Pancreas (tissue), 10 donors: Measurements from ENCODE around the gene BOLL. TPM values are rescaled to one million over a fixed set of nuclear protein-coding genes. Genes with fewer than 3 reads are reported as not detected.

Source experiments
- ATAC-seq, 4 donors: fragments of 200-7000 bp; cut with Tn5 transposase; one replicate each; pipeline versions ENCODE4 v1.8.0 to v1.9.1; 2020; ENCODE audit warnings: mild to moderate bottlenecking in 4 of 4, moderate library complexity in 4 of 4
- DNase-seq, 6 donors: peaks; one replicate each; pipeline ENCODE4 v3.0.0-alpha.2; 2020
- FAIRE-seq: peaks from 2 replicates; lab custom pipeline; 2012; peaks lifted over from hg19 to GRCh38; lab: Jason Lieb, UNC
- H3K27ac ChIP-seq, 4 donors: fragments of 200-600 bp; sonication (generic); 1 replicate in 3 of 4; 2 replicates in 1 of 4; pipeline versions ENCODE4 v1.5.0 to v1.8.0; 2020
- H3K27me3 ChIP-seq, 4 donors: fragments of 200-600 bp; one replicate each; pipeline ENCODE4 v1.8.0; 2021
- H3K36me3 ChIP-seq, 3 donors: fragments of 200-600 bp; sonication (generic) in 1 of 3; one replicate each; pipeline versions ENCODE4 v1.5.0 to v1.8.0; 2020 to 2021
- H3K4me1 ChIP-seq, 3 donors: fragments of 200-600 bp; one replicate each; pipeline ENCODE4 v1.8.0; 2021
- H3K4me3 ChIP-seq, 4 donors: fragments of 200-600 bp; sonication (generic) in 2 of 4; one replicate each; pipeline versions ENCODE4 v1.5.0 to v1.8.0; 2020 to 2021
- H3K9me3 ChIP-seq, 4 donors: fragments of 200-600 bp; one replicate each; pipeline ENCODE4 v1.8.0; 2021
- CTCF ChIP-seq, 4 donors: fragments of 200-600 bp; sonication (generic) in 3 of 4; IDR thresholded peaks; one replicate each; pipeline versions ENCODE4 v1.5.0 to v1.8.0; 2021; ENCODE audit warnings: antibody characterized with exemption in 4 of 4
- WGBS, 2 donors: extraction: QIAGEN DNeasy Blood & Tissue Kit; methylation state at CpG; one replicate each; pipeline ENCODE4 v1.1.7; 2013; 5-methylcytosine and 5-hydroxymethylcytosine counted together
- intact Hi-C, 3 donors: fragments of 100-400 bp; cut with DNase I; formaldehyde crosslinking; loops; one replicate each; pipeline versions ENCODE4 v1.11.1 to v1.14.2; 2022
- polyA plus RNA-seq, 2 donors: library from polyadenylated mRNA; stranded (reverse); fragments of 200-250 nt; gene quantifications; one replicate each; pipeline ENCODE4 v1.2.3, GENCODE V29; 2013
- total RNA-seq, 6 donors: library from RNA; stranded (reverse); fragmentation: NEBNext Ultra II Directional in 4 of 6; extraction: Animal tissue kit (Norgen Biotek cat#: 25700) in 4 of 6; gene quantifications; one replicate each; pipeline versions ENCODE4 v1.2.1 to v1.2.4, GENCODE V29; 2021 to 2023
- donor health status: healthy with polysubstance abuse.
- donor health status: DM: no; HTN: no; CAD: no; lungs with moderate emphysema.
- donor health status: DM: no; HTN: no; CAD: no.
- donor health status: control.
- donor health status: control.
- donor health status: Bipolar disorder and iron deficiency.
- donor health status: DM: yes; HTN: yes; CAD: no.
- donor health status: DM: no; HTN: no; CAD: no.
- donor health status: DM: no; HTN: no; CAD: no.
- donor health status: DM: yes; HTN: yes; CAD: no.

The BOLL gene
- total and polyA plus RNA-seq, 8 donors: not detected

- Histone ChIP-seq H3K4me3 (no peak overlapping the region), H3K27ac (no peak overlapping the region), H3K9me3 (no peaks in the 10 kb centered on the region), H3K4me1 (peaks cover 0 to 1% (median under 1%) of the 10 kb centered on the region in 3 donors), H3K36me3 (no peaks in the 10 kb centered on the region), H3K27me3 (no peaks in the 10 kb centered on the region)
- intact Hi-C loops: no loop called here
- no peak for ATAC-seq
- TF ChIP-seq CTCF (IDR thresholded peaks at IDR 0.05): no peak
- FAIRE-seq: no peak
- WGBS, 2 donors: 88 to 93% methylated on average over 5 of the region's 5 CpGs
- DNase-seq: no peak
These were observed 23.9 kb upstream of the BOLL start for GRCh38 chr2:197809064-197809463.

- no peaks in the 10 kb centered on the region for H3K36me3 ChIP-seq
- FAIRE-seq: no peak
- peaks cover 0 to 5% (median 4%) of the 10 kb centered on the region in 3 donors for H3K4me1 ChIP-seq
- no peak for DNase-seq
- TF ChIP-seq CTCF (IDR thresholded peaks at IDR 0.05): no peak
- no peak overlapping the region for H3K27ac ChIP-seq
- intact Hi-C loops: no loop called here
- peak overlapping the region in 2 of 4 donors; percentile 74 to 75 for H3K4me3 ChIP-seq
- WGBS, 2 donors: 28 to 42% methylated on average over 11 of the region's 11 CpGs
- no peaks in the 10 kb centered on the region for H3K27me3 ChIP-seq
- no peaks in the 10 kb centered on the region for H3K9me3 ChIP-seq
- ATAC-seq: no peak
These were observed 20.9 kb upstream of the BOLL start for GRCh38 chr2:197805715-197806633.

- FAIRE-seq: no peak
- H3K4me3 ChIP-seq: peak overlapping the region; percentile 49 to 75 (median 70)
- no peak for TF ChIP-seq CTCF (IDR thresholded peaks at IDR 0.05)
- DNase-seq: peak in 3 of 6 donors; percentile 11 to 73 (median 67)
- H3K9me3 ChIP-seq: no peaks in the 10 kb centered on the region
- no peaks in the 10 kb centered on the region for H3K27me3 ChIP-seq
- WGBS, 2 donors: 1% methylated on average over 54 to 92 of the region's 92 CpGs
- peak; percentile 33 to 62 (median 42) for ATAC-seq
- intact Hi-C loops: loop anchor here in 2 of 3 donors (5.0 kb wide), 2 partner anchors 322 to 492 kb away; no protein-coding TSS in a partner anchor
- peaks cover 0 to 5% (median 4%) of the 10 kb centered on the region in 3 donors for H3K4me1 ChIP-seq
- H3K36me3 ChIP-seq: no peaks in the 10 kb centered on the region
- H3K27ac ChIP-seq: peak overlapping the region in 1 of 4 donors; percentile 27
These were observed 19.9 kb upstream of the BOLL start for GRCh38 chr2:197804758-197805714.

GRCh38 chr2:197804049-197804757, 19.1 kb upstream of the BOLL start, which contains the start of gene PLCL1:
Gene PLCL1, plus strand, starts transcription at chr2:197804593.
- ATAC-seq (peak; percentile 96 to 98 (median 98)), FAIRE-seq (no peak), DNase-seq (peak; percentile 85 to 93 (median 90))
- no peaks in the 10 kb centered on the region for H3K9me3 ChIP-seq
- H3K36me3 ChIP-seq: no peaks in the 10 kb centered on the region
- no peaks in the 10 kb centered on the region for H3K27me3 ChIP-seq
- intact Hi-C loops: loop anchor here in 2 of 3 donors (5.0 kb wide), 2 partner anchors 323 to 493 kb away; no protein-coding TSS in a partner anchor
- WGBS, 2 donors: 1% methylated on average over 43 to 50 of the region's 50 CpGs
- H3K4me3 ChIP-seq: peak within 1 kb of the TSS; percentile 49 to 75 (median 70)
- peak within 1 kb of the TSS in 1 of 4 donors; percentile 27 for H3K27ac ChIP-seq
- no peak for TF ChIP-seq CTCF (IDR thresholded peaks at IDR 0.05)
- peaks cover 0 to 5% (median 4%) of the 10 kb centered on the region in 3 donors for H3K4me1 ChIP-seq
